Activated CD4-positive, alpha-beta T cell treated with anti-CD3 and anti-CD28 coated beads, Interleukin-2, amount 50 U/mL, for 1 hour (primary cell): Measurements from ENCODE around the gene CDH11.

Source experiments
- DNase-seq: peaks from one replicate; pipeline ENCODE4 v3.0.0-alpha.2; 2020

Gene CDH11

DNA sequence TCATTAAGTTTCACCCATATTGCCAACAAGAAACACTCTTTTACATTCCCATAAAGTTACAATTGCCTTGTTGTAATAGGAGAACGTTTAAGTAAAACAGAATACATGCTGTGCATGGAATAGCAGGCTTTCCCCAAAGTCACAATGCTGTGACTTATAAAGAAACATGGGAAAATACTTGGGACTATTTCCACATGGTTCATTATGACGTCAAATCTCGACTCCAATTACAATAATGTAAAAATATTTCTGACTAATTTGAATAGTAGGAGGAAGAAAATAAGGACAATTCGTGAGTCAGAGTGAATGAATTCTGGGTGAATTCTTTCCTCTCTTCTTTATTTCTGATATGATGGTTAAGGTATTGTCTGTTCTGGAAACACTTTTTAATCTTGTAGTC is 52.8 kb downstream of the CDH11 start:
- no peak for DNase-seq

DNA sequence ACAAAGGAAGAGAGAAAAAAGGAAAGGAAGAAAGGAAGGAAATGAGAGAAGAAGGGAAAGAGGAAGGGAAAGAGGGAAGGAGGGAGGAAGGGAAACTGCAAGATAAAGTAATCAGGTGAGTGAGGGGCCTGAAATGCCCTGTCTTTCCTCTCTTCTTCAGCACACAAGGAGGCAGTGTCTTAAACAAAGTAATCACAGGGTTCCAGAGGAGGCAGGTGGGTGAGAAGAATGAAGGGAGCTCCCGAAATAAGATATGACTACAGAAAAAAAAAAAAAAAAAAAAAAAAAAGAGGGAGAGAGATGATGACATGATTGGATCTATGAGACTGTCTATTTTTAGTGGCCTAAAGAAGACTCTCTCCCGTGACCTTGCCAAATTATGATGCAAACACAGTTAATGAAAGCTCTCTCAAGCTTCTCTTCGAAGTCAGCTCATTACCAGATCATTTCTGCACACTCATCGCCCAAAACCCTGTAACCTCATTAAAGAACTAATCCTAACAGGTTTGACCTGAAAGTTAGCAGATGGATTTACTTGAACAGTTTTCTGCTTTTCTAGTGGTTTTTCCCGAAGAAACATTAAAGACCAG is 53.6 kb downstream of the CDH11 start:
- DNase-seq = no peak

DNA sequence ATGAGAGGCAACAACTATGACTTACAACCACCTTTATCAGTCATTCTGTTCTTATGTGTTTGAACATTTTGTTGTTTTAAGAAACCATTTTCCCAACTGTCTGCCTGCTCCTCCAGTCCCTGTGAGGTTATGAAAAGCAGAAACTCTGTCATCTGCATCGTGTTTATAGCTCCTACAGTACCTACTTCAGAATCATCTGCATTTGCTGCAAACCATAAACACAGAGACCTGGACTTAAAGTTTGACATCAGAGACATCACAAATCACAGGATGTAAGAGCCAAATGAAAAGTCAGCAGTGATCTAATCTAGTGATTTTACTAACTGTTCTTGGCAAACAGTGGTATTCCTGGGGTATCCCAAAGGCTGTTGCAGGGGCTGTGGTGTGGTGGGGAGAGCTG is 55.2 kb downstream of the CDH11 start:
- DNase-seq = no peak

GRCh38 chr16:65065031-65065430 is 56.8 kb downstream of the CDH11 start:
- no peak for DNase-seq

DNA sequence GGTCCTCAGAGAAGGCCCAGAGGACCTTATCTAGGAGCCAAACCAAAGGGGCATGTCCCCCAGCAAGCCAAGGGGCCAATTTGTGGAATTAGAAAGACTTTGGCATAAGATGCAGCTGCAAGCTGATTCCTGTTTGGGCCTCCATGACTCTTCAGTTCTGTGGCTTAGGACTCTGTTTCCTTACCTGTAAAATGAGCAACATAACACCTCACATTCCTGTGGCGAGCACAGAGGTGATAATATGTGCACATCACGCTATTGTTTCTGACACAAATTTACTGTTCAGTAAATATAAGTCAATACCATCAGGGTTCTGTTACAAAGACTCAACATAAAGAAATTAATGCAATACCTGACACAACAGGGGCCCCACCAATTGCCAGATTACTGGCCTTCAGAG is 57.7 kb downstream of the CDH11 start:
- DNase-seq = no peak

DNA sequence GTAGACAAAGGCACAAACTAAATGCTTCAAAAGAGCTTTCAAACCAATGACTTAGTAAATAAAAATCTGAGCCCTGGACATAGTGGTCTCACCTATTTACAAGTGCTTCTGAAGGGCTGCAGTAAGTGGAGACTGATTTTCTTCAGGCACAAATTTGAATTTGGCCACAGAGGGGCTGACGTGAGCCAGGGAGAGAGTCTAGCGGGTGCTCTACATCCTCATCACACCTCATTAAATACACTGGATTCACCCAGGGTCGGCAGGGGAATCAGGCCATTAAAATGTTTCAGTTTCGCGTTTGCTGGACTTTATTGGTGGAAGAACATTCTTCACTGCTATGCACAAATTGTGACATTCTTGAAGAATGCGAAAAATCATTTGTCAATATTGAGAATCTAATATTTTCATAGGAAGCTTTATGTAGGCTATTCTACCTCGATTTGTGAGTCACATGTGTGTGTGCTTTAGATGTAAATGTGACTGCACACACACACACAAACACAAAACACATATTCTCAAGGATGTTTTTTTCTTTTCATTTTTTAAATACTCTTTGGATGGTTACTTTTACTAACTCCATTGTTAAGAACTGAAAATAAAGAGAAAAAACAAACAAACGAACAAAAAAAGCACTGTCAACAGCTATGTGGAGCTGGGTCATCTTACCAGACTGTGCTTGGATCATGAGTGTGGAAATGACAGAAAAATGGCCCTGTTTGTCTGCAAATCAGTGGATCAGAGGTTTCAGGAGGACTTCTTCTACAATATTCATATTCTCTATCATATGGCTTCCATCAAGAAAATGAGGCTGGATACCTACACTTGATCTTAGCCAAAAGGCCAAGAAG is 58.9 kb downstream of the CDH11 start:
- no peak for DNase-seq

DNA sequence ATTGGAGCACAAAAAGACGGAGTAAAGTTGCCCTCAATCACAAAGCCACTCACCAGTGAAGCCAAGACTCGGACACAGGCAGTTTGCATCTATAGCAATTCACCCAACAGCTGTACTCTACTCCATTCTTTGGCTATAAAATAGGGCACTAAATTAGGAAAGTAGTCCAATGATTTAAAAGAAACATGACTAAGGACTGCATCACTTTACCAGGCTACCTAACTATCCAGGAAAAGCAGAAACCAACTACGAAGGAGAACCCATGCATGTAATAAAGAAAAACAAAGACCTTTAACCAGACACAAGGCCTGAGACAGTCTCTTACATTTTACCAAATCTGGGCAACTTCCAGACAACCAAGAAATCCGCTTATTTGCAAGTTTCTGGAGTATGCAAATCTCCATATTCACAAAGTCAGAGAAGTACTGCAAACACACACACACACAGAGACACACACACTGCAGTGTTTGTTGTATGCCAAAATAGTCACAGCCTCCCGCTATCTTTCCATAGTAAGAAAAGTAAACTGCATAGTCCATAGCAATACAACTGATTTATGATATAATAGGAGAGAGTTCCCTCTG is 59.8 kb downstream of the CDH11 start:
- DNase-seq = no peak

- no peak for DNase-seq
Observed at GRCh38 chr16:65061263-65061662, 60.6 kb downstream of the CDH11 start.

DNA sequence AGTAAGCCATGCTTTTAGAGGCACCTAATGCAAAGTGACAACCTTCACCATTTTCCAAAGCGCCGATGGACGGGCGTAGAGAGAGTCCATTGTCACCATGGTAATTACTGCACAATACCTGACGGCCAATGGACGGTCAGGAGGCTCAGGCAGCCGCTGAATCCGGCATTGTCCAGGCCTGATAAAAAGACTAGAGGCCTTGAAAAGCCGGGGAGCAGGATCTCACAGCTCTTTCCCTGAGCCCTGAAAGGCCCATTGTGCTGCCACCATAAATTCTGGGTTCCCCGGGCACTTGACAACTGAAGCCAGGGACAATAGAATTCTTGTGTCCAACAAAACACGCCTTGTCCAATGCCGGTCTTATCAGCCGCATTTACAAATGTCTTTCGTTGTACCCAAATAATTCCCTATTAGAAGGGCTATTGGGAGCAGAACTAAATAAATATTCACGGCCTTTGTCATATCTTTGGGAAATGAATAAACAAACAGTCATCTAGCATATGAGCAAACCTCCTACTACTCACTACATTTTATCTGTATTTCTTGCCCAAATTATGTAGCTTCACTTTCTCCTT is 62.4 kb downstream of the CDH11 start:
- no peak for DNase-seq

GRCh38 chr16:65057184-65057583 is 64.7 kb downstream of the CDH11 start:
- DNase-seq = no peak

GRCh38 chr16:65054457-65054856 is 67.4 kb downstream of the CDH11 start:
- DNase-seq = no peak

DNA sequence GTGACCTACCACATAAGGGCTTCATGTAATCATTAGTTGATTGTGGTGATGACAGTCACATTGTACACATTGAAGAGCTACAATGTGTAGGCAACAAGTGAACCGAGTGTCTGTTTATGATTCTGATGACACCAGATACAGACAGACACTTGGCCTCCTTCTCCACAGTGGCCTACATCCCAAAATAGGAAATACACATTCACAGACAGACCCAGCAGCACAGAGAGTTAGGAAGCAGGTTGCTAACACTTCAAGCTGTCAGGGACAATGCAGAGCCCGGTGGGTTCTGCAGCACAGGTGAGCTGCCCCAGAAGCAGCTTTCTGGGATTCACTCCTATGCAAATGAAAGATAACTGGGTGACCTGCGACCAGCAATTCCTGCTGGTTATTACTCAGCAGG is 72.2 kb downstream of the CDH11 start:
- no peak for DNase-seq

GRCh38 chr16:65045961-65046360 is 75.9 kb downstream of the CDH11 start:
- DNase-seq = no peak

DNA sequence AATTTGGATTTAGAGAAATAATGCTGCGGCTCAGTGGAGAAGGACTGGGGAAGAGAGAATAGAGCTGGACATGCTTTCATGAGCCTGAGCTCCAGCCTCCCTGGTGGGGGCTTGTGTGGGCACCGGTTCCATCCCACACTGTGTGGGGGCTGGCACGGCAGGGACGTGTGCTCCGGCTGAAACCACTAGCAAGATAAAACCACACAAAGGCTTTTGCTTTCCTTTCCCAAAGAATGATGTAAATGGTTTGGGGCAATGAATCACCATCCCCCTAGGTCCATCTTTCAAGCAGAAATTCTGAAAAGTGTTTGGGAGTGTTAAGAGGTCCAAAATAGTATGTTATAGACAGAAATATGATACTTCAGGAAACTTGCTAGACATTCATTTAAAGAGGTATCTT is 77.0 kb downstream of the CDH11 start:
- DNase-seq = no peak

GRCh38 chr16:65044026-65044425 is 77.8 kb downstream of the CDH11 start:
- no peak for DNase-seq

DNA sequence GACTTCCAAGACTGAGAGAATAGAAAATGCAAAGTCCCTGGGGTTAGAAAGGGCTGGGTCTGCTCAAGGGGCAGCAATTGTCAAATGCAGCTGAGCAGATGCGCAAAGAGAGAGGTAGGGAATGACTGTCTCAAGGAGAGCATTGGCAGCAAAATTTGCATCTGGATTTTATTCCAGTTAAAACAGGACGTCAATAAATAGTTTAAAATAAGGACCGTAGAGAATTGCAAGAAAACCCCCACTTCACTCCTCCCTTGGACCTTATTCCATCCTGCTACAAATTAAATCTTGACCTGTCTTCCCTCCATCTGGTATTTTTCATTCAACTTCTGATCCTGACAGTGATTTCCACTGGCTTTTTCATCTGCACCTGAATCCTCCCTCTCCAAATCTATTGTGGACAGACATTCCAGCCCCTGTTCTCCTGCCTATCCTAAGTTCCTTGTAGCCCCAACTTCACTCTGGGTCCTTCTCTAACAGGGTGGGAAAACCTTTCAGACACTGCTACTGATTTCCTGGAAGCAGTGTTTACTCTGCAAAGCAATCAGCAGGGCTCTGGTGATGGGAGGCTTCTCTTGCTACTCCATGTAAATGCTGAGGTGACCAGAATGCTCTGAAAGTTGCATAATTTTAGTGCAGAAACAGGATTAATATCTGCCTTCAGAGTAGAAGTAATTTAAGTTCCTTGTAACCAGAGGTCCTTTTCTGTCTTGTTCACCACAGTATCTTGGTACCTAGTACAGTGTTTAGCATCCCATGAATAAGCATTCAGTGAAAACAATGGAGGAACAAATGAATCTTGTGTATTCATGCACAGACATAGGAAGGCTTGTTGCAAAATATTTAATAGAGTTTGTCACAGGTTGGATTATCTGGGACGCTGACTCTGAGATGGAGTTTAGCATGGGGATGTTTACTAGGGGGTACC is 79.2 kb downstream of the CDH11 start:
- no peak for DNase-seq

DNA sequence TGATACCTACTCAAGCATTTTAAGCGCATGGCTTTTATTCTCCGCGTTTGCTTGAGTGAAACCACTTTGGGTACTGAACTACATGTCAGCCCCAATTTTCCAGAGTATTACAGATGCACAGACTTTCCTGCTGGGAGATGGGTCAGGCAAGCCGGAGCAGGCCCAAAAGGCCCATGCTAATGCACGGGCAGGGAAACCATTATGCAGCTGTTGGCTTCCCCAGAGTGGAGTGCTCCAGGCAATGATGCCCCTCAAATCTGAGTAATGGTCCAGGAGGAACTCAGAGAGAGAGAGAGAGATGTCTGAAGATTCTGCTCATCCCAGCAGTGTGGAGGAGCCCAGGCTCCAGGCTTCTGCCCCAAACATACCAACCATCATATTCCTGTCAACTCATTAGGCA is 80.2 kb downstream of the CDH11 start:
- DNase-seq = no peak

DNA sequence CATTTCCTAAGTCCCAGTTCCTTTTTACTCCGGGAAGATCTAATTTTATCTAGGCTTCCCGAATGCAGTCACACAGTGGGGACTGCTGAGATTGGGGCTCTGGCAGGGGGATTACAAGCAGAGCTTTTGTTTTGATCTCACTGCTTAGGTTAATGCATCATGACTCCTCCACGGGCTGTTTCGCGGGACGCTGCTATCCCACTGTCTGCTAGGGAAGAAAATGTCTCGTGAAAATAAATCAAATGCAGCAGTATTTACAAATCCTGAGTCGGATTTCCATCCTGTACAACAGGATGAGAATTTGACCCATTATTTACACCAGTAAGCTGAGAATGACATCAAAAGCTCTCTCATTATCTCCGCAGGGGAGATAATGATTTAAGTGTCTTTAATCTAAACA is 83.8 kb downstream of the CDH11 start:
- DNase-seq = no peak

DNA sequence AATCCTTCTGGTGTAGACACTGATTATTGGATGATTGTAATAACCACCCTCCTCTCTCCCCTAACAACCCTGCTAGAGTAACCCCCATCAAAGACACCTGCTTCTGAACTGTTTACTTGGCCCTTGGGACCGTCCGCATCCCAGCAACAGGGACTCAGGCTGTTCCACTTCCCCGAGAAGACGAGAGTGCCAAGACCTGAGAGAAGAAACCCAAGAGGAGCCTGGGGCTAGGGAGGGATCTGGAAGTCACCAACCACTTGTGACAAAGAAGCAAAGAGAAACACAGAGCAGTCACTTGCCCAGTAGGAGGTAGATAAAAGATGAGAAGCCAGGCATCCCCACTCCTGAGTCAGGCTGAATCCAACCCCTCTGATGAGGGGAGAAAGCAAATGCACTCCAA is 84.3 kb downstream of the CDH11 start:
- DNase-seq = no peak

GRCh38 chr16:65034915-65035314 is 86.9 kb downstream of the CDH11 start:
- DNase-seq = no peak

DNA sequence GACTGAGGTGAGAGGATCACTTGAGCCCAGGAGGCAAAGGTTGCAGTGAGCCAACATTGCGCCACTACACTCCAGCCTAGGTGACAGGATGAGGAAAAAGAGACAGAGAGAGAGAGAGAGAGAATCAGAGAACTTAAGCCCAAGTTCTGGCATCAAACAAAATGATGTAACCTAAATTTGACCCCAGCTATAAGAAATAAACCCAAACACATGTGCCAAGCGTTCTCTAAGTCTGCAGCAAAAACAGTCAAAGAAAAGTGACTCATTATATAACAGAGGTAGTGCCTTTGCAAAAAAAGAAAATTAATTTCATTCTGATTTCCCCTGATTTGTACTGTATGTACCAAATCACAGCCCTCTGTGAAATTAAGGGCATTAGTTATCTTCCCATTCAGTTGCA is 89.5 kb downstream of the CDH11 start:
- no peak for DNase-seq

GRCh38 chr16:65024767-65025178 is 97.1 kb downstream of the CDH11 start:
- DNase-seq = no peak

DNA sequence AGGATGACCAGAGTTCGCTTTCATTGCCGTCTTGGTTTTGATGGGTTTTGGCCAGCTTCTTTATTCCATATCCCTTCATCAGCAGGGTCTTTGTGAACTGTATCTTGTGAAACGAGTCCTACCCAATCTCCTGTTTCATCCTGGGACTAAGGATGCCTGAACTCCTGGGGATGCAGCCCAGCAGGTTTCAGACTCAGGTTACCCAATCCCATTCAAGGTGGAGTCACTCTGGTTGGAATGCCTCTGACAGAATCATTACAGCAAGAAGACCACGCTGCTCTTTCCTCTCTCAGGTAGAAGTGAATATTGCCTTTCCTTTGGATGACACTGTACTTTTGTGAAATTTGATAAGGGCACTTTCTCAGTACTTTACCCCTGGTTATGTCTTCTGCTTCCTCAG is 98.1 kb downstream of the CDH11 start:
- DNase-seq = no peak
